Measurements from ENCODE around the gene ICAM5. TPM values are rescaled to one million over a fixed set of nuclear protein-coding genes. Genes with fewer than 3 reads are reported as not detected.
"Not testable (repeated sequence)": the region's sequence is repeated elsewhere in the genome, so short reads cannot be mapped to it uniquely, and the experiment has no call there.

The ICAM5 gene, protein sequence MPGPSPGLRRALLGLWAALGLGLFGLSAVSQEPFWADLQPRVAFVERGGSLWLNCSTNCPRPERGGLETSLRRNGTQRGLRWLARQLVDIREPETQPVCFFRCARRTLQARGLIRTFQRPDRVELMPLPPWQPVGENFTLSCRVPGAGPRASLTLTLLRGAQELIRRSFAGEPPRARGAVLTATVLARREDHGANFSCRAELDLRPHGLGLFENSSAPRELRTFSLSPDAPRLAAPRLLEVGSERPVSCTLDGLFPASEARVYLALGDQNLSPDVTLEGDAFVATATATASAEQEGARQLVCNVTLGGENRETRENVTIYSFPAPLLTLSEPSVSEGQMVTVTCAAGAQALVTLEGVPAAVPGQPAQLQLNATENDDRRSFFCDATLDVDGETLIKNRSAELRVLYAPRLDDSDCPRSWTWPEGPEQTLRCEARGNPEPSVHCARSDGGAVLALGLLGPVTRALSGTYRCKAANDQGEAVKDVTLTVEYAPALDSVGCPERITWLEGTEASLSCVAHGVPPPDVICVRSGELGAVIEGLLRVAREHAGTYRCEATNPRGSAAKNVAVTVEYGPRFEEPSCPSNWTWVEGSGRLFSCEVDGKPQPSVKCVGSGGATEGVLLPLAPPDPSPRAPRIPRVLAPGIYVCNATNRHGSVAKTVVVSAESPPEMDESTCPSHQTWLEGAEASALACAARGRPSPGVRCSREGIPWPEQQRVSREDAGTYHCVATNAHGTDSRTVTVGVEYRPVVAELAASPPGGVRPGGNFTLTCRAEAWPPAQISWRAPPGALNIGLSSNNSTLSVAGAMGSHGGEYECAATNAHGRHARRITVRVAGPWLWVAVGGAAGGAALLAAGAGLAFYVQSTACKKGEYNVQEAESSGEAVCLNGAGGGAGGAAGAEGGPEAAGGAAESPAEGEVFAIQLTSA
- total RNA-seq: 0.23 and 0.92 TPM in 2 replicates
- 0.57 and 3.3 TPM in 2 replicates for polyA plus RNA-seq

- no peak for DNase-seq (ENCODE audit: low spot score)
- H3K36me3 ChIP-seq (replicated peaks; ENCODE audit: insufficient read depth, low read depth): no peaks in the 10 kb centered on the region
- peak within 1 kb of the TSS; percentile 83 for H2AFZ ChIP-seq
- peak within 1 kb of the TSS; percentile 52 for H3K4me3 ChIP-seq
- WGBS (ENCODE audit: low lambda C conversion rate, missing lambda C conversion rate): 7% methylated on average over 25 of the region's 45 CpGs
- no peaks in the 10 kb centered on the region for H3K9me2 ChIP-seq (replicated peaks; ENCODE audit: insufficient read depth)
- peaks cover 82% of the 10 kb centered on the region for H3K27me3 ChIP-seq
- peak within 1 kb of the TSS; percentile 80 for H3K4me2 ChIP-seq
- no peak within 1 kb of the TSS for H3K27ac ChIP-seq
- H3K9me3 ChIP-seq (ENCODE audit: low read depth): no peaks in the 10 kb centered on the region
- TF ChIP-seq EZH2phosphoT487 (IDR thresholded peaks at IDR 0.05; ENCODE audit: low read depth, severe bottlenecking, unreplicated experiment) (no peak), EZH2 (IDR thresholded peaks at IDR 0.05; ENCODE audit: borderline replicate concordance) (peak; percentile 1)
- TF ChIP-seq, protein P1, sequence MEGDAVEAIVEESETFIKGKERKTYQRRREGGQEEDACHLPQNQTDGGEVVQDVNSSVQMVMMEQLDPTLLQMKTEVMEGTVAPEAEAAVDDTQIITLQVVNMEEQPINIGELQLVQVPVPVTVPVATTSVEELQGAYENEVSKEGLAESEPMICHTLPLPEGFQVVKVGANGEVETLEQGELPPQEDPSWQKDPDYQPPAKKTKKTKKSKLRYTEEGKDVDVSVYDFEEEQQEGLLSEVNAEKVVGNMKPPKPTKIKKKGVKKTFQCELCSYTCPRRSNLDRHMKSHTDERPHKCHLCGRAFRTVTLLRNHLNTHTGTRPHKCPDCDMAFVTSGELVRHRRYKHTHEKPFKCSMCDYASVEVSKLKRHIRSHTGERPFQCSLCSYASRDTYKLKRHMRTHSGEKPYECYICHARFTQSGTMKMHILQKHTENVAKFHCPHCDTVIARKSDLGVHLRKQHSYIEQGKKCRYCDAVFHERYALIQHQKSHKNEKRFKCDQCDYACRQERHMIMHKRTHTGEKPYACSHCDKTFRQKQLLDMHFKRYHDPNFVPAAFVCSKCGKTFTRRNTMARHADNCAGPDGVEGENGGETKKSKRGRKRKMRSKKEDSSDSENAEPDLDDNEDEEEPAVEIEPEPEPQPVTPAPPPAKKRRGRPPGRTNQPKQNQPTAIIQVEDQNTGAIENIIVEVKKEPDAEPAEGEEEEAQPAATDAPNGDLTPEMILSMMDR (IDR thresholded peaks at IDR 0.05; ENCODE audit: poor library complexity): no peak
- H4K20me1 ChIP-seq (ENCODE audit: insufficient read depth, poor library complexity, severe bottlenecking): no peaks in the 10 kb centered on the region
- no peaks in the 10 kb centered on the region for H3K79me2 ChIP-seq
- H3K4me1 ChIP-seq (ENCODE audit: insufficient read depth): peaks cover 39% of the 10 kb centered on the region
These were observed at the start of gene ICAM5 for GRCh38 chr19:10289836-10290356. Gene ICAM5, plus strand, starts transcription at chr19:10289952. Its CDS starts 92 bp downstream, at chr19:10290044.

- H4K20me1 ChIP-seq (ENCODE audit: insufficient read depth, poor library complexity, severe bottlenecking); H3K27ac ChIP-seq; H3K4me3 ChIP-seq; H3K9me3 ChIP-seq (ENCODE audit: low read depth); H3K4me2 ChIP-seq; H3K4me1 ChIP-seq (ENCODE audit: insufficient read depth); H3K27me3 ChIP-seq; H3K36me3 ChIP-seq (replicated peaks; ENCODE audit: insufficient read depth, low read depth); H3K9me2 ChIP-seq (replicated peaks; ENCODE audit: insufficient read depth); H2AFZ ChIP-seq; H3K79me2 ChIP-seq; DNase-seq (ENCODE audit: low spot score): not testable (repeated sequence)
- 93% methylated on average over 11 of the region's 11 CpGs for WGBS (ENCODE audit: low lambda C conversion rate, missing lambda C conversion rate)
These were observed 47.8 kb upstream of the ICAM5 start for GRCh38 chr19:10241826-10242449.

DNA sequence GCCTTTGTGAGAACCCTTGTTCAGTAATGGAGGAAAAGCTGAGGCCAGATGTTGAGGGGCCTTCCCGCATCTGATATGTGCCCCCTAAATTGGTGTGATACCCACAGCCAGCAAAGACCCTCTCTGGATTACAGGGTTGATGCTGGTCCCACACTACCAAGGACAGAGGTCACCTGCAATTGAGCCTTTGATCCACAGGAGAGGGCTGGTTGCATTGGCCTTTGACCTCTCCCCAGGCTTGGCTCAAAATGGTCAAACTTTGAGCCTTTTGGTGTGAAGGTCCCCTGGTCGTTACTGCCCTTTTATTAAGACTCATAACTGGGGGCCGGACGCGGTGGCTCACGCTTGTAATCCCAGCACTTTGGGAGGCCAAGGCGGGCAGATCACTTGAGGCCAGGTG is 46.1 kb upstream of the ICAM5 start:
- Histone ChIP-seq H3K9me2 (replicated peaks; ENCODE audit: insufficient read depth) (no peaks in the 10 kb centered on the region), H3K9me3 (ENCODE audit: low read depth) (no peaks in the 10 kb centered on the region), H3K79me2 (no peaks in the 10 kb centered on the region), H3K27ac (no peak overlapping the region), H3K4me3 (no peak overlapping the region), H3K4me2 (no peak overlapping the region), H3K4me1 (ENCODE audit: insufficient read depth) (no peaks in the 10 kb centered on the region), H3K36me3 (replicated peaks; ENCODE audit: insufficient read depth, low read depth) (no peaks in the 10 kb centered on the region), H4K20me1 (ENCODE audit: insufficient read depth, poor library complexity, severe bottlenecking) (no peaks in the 10 kb centered on the region), H3K27me3 (no peaks in the 10 kb centered on the region), H2AFZ (no peak overlapping the region)
- TF ChIP-seq EZH2phosphoT487 (IDR thresholded peaks at IDR 0.05; ENCODE audit: low read depth, severe bottlenecking, unreplicated experiment) (no peak), EZH2 (IDR thresholded peaks at IDR 0.05; ENCODE audit: borderline replicate concordance) (no peak)
- TF ChIP-seq, protein P1 (IDR thresholded peaks at IDR 0.05; ENCODE audit: poor library complexity): no peak
- no peak for DNase-seq (ENCODE audit: low spot score)
- WGBS (ENCODE audit: low lambda C conversion rate, missing lambda C conversion rate): 93% methylated on average over 7 of the region's 7 CpGs
